GM21825 (cell line): ENCODE results near the gene TRRAP.
"Not testable (repeated sequence)": the region's sequence is repeated elsewhere in the genome, so short reads cannot be mapped to it uniquely, and the experiment has no call there.

Source experiments
- ATAC-seq: cut with Tn5 transposase; IDR thresholded peaks from one replicate; pipeline ENCODE4 v1.9.1; 2021; ENCODE audit warnings: mild to moderate bottlenecking, moderate library complexity; ENCODE audit not compliant: unreplicated experiment

Gene TRRAP

DNA sequence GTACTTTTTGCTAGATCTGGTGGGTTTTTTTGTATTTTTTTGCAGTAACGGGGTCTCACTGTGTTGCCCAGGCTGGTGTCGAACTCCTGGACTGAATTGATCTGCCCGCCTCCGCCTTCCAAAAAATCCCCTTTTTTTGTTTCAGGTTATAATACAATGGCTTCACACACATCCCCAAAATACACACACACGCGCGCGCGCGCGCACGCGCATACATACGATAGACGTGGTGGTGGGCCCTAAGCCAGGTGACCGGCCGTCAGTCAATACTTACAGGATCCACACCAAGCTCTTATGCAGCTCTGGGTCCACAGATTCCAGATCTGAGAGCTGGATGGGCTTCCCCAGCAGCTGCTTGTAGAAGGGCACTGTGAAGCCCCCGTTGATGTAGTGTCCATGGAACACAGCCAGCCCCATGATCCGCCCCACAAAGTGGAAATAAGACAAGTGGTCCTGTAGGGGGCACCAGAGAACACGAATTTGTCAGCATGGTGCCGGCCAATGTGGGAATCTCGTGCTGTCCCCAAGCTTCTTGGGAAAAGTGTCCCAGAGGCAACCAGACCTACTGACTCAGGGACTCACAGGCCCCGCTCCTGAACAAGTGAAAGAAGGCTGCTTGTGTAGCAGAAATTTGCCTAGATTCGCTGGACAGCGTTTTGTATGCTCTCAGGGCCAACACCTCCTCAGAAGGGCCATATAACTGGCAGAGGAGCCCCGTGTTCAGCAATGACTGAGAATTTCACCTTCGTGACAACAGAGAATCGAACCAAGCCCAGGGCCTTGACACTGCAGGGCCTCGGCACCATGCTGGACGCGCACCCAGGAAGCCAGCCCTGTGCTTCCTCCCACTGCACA lies 162.0 kb downstream of the TRRAP start:
- no peak for ATAC-seq

DNA sequence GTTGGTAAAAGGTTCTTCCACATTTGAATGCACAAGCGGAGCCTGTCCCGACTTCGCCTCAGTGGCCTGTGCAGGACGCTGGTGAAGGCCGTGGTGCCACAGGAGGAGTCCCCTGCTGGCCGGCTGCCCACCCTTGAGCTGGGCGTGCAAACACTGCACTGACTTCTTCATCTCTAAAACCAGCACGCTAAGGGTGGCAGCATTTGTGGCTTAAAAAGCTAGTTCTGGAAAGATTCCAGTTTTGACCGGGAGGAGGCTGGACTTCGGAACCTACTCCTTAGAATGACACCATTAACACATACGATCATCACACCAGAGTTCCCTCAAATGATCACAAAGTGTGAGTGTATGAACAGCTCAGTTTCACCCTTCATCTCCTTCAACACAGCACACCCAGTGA lies 163.2 kb downstream of the TRRAP start:
- ATAC-seq, result no peak

DNA sequence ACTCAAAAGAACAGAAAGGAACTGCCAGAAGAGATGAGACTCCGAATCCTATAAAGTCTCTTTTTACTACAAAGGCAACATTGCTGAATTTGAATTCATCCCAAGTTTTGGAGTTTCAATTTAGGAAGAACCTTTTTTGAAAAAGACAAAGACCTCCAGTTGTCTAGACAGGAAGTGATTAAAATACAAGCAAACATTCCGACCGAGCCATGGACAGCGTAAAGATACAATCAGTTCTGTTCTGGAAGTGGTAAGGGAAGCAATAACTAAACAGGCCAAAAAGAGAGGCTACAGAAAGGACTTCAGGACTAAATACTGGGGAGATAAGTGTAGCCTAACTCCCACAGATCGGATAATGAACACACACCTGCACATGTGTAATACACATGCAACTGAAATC lies 164.6 kb downstream of the TRRAP start:
- ATAC-seq, result no peak

DNA sequence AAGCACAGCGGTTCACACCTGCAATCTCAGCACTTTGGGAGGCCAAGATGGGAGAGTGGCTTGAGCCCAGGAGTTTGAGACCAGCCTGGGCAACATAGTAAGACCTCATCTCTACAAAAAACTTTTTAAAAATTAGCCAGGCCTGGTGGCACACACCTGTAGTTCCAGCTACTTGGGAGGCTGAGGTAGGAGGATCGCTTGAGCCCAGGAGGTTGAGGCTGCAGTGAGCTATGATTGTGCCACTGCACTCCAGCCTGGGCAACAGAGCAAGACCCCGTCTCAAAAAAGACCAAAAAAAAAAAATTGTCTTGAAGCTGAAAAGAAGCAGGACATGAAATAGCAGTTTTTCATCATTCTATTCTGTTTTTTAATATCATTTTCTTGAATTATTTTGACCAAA lies 166.5 kb downstream of the TRRAP start:
- not testable (repeated sequence) for ATAC-seq

DNA sequence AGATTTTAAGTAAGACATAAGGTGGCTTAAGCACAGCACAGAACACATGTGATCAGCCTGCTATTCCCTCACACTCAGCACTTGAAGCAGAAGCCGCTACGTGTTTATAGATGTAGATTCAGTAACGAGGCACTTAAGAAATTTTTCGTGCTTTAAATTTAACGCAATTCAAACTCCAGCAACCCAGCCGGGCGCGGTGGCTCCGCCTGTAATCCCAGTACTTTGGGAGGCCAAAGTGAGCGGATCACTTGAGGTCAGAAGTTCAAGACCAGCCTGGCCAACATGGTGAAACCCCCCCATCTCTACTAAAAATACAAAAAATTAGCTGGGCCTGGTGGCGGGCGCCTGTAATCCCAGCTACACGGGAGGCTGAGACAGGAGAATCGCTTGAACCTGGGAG lies 167.9 kb downstream of the TRRAP start:
- not testable (repeated sequence) for ATAC-seq

DNA sequence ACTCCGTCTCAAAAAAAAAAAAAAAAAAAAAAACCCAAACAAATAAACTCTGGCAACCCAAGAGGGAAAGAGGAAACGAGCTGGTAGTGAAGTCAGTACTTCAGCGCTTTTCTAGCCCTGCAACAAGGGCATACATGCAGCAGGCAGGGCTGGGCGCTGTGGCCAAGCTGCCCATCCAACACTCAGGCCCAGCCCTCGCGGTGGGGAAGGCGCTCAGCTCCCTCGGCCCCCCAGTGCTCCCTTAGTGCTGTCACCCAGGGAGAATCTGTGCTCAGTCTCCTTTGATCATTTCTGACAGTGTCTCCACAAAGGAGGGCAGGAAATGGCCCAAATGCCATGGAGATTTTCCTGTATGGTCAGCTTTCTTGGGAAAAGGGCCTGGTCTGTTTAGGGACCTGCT lies 168.4 kb downstream of the TRRAP start:
- no peak for ATAC-seq

DNA sequence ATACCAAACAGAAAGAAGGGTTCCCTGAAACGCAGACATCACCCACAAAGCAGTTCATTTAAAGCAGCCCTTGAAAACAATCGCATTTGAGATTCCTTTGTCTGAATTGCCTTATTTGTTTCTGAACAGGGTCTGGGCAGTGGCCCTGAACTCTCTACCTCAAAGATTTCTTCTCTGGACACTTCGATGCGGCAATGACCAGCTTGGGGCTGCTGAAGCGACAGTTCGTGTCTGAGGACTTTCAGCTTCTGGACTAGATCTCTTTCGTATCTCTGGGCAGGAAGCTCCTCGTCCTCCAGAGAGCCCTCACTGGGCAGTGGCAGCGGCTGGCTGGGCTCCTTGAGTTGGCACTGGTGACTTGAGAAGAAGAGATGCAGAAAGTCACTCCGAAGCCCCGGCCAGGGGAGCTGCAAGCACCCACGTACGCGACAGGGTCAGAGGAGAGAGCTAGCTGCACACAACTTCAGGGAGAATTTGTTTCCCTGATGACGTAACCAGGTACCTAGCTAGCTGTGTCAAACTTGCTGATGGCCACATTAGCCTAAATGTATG lies 169.3 kb downstream of the TRRAP start:
- no peak for ATAC-seq

DNA sequence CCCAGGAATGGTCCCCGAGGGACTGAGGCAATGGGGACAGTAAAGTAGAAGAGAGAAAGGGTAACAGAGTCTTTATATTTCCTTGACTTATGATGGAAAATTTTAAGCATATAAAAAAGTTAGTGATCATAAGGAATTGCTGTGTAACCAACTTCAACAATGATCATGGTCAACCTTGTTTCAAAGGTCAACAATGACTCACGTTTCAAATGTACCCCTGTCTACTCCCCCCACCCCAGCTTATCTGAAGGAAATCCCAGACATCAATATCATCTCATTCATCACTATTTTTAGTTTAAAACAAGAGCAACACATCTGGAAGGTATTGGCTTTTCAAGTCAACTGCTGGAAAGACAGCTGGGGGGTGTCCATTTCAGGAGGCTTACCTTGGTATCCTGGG lies 172.6 kb downstream of the TRRAP start:
- ATAC-seq, result no peak

DNA sequence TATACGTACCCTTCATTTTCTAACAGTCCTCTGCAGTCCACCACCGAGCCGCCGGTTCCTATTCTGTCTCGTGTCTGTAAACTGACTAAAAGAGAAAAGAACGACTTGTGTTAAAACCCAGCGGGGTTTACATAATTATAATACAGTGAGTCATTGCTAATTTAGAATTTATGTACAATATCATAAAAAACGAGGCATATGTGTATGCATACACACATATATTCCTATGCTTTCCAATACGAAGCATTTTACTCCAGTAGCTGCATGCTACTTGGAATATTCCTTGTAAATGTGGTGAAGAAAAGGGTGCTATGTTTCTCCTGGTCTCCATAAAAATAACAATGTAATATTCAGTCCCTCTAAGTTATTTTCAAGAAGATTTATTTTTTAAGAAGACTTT lies 176.4 kb downstream of the TRRAP start:
- no peak for ATAC-seq

DNA sequence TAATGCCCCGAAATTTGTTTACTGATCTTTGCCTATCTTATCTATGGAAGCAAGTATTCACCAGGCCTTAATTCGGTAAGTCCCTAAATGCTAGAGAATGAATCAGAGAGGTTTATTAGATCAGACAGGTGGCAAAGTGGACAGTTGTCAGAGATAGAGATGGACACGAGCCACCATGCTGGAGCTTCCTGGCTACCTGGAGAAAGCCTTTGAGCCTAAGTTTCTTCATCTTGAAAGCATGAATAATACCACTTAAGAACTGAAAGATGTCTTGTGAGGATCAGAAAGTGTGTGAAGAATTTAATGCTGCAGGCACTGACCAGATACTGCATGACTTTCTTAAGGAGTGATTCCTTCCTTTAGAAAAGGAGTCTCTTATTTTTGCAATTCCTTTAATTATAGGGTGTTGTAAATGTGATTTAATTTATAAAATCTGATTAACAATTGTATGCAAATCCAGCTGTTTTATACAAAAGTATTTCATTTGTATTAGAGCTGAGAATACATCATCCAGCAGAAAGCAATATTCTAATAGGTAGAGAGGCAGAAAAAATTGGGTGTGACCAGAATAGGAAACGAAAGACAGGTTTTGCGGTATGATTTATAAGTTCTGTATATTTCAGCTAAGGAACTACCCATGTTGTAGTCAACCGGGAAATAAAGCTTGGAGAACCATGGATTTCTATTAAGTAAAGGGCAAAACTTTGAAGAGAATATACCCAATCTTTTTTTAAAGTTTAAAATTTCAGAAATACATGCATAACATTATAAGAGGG lies 182.9 kb downstream of the TRRAP start:
- ATAC-seq, result no peak
